OCI-LY7 (cell line): ENCODE results near the gene SEMA5A. TPM values are rescaled to one million over a fixed set of nuclear protein-coding genes. Genes with fewer than 3 reads are reported as not detected.

ENCODE experiments used
- BruUV-seq: library from RNA; stranded (reverse); fragments of 400-500 nt; replicated peaks from 2 replicates; lab custom pipeline; 2021; lab: Mats Ljungman, UMichigan
- CTCF ChIA-PET: fragments of 300-600 bp; sonication (Branson Sonifier 250); formaldehyde crosslinking; loops from one replicate; lab custom pipeline; 2022; ENCODE audit warnings: antibody characterized with exemption; ENCODE audit not compliant: unreplicated experiment; lab: Charles Lee
- POLR2A ChIA-PET: fragments of 300-600 bp; sonication (Branson Sonifier 250); formaldehyde crosslinking; loops from one replicate; lab custom pipeline; 2022; ENCODE audit warnings: antibody characterized with exemption; lab: Charles Lee
- DNase-seq: peaks from one replicate; pipeline ENCODE4 v3.0.0-alpha.2; 2015; ENCODE audit warnings: low spot score
- H2AFZ ChIP-seq: fragments of 200-600 bp; sonication (generic), shearing (Covaris generic); 2 replicates; pipeline ENCODE4 v1.6.1; 2014; ENCODE audit warnings: mild to moderate bottlenecking, antibody characterized with exemption, low read length, moderate library complexity
- H3K27ac ChIP-seq: fragments of 200-600 bp; sonication (generic); 2 replicates; pipeline ENCODE4 v1.5.1; 2014; ENCODE audit warnings: mixed run types, low read depth, mild to moderate bottlenecking, moderate library complexity, low read length, inconsistent platforms; ENCODE audit not compliant: poor library complexity, severe bottlenecking
- H3K36me3 ChIP-seq: fragments of 200-600 bp; sonication (generic); 2 replicates; pipeline ENCODE4 v1.6.1; 2014; ENCODE audit warnings: mild to moderate bottlenecking, antibody characterized with exemption, low read length, moderate library complexity, mixed read lengths; ENCODE audit not compliant: insufficient read depth
- H3K4me1 ChIP-seq: fragments of 200-600 bp; sonication (generic); 2 replicates; pipeline ENCODE4 v1.5.1; 2014; ENCODE audit warnings: mild to moderate bottlenecking, low read length; ENCODE audit not compliant: insufficient read depth, poor library complexity, severe bottlenecking
- H3K4me2 ChIP-seq: fragments of 200-600 bp; sonication (generic); 2 replicates; pipeline ENCODE4 v1.6.1; 2014; ENCODE audit warnings: mild to moderate bottlenecking, low read length
- H3K4me3 ChIP-seq: fragments of 200-600 bp; sonication (generic); 2 replicates; pipeline ENCODE4 v1.5.1; 2014; ENCODE audit warnings: mild to moderate bottlenecking, low read depth, low read length; ENCODE audit not compliant: poor library complexity, severe bottlenecking
- H3K79me2 ChIP-seq: fragments of 200-600 bp; sonication (generic); 2 replicates; pipeline ENCODE4 v1.6.1; 2016; ENCODE audit warnings: low read depth, mild to moderate bottlenecking, low read length, moderate library complexity, mixed read lengths; ENCODE audit not compliant: insufficient read depth
- H3K9me2 ChIP-seq: fragments of 200-600 bp; sonication (generic); 2 replicates; pipeline ENCODE4 v1.6.1; 2016; ENCODE audit warnings: mild to moderate bottlenecking, low read length, mixed read lengths; ENCODE audit not compliant: insufficient read depth
- H3K9me3 ChIP-seq: fragments of 200-600 bp; sonication (generic); 2 replicates; pipeline ENCODE4 v1.6.1; 2014; ENCODE audit warnings: mild to moderate bottlenecking, mixed run types, low read length, mixed read lengths
- H4K20me1 ChIP-seq: fragments of 200-600 bp; sonication (generic); 2 replicates; pipeline ENCODE4 v1.6.1; 2014; ENCODE audit warnings: mild to moderate bottlenecking, antibody characterized with exemption, low read length, moderate library complexity, mixed read lengths; ENCODE audit not compliant: insufficient read depth
- EZH2phosphoT487 ChIP-seq: fragments of 200-600 bp; sonication (generic); IDR thresholded peaks from 2 replicates; pipeline ENCODE4 v1.6.1; 2018; ENCODE audit warnings: low read depth, borderline replicate concordance, mild to moderate bottlenecking, mixed run types, antibody characterized with exemption, low read length, moderate library complexity, mixed read lengths
- intact Hi-C: fragments of 100-400 bp; cut with micrococcal nuclease; formaldehyde crosslinking; loops from one replicate; pipeline ENCODE4 v1.10.0; 2022; ENCODE audit not compliant: unreplicated experiment
- total RNA-seq, 2 experiments: library from RNA; depleted of rRNA in 1 of 2; stranded (reverse); fragments of >200 nt in 1 of 2; shearing (Covaris generic) in 1 of 2; gene quantifications; 2 replicates each; pipeline ENCODE4 v1.2.3, GENCODE V29; 2014 to 2022
- TF ChIP-seq, protein P1 (sequence below): fragments of 200-600 bp; sonication (generic); conservative IDR thresholded peaks from 2 replicates; pipeline ENCODE4 v1.5.1; 2014; ENCODE audit warnings: mild to moderate bottlenecking, antibody characterized with exemption, low read length, moderate library complexity, mixed read lengths

The SEMA5A gene
- total RNA-seq, 2 experiments from 2014 or later = not detected

DNA sequence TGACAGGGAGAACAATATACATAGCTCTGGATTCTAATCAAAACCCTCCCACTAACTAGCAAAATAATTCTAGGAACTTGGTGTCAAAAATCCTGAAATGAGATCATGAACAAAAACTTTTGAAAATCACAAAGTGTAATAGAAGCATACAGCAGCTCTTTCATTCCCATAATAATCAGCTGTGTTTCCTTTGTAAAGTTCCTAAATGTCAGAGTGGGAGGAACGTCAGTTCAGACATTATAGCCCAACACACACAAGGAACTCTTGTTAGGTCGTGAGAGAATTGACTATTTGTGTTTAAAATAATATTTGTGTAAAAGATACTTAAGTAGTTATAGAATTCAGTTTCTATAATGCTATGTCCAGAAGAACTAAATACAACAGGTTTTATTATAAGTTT lies 312.8 kb downstream of the SEMA5A start:
- no peak overlapping the region for H3K4me2 ChIP-seq
- DNase-seq = no peak
- no peak overlapping the region for H3K4me3 ChIP-seq
- H3K79me2 ChIP-seq = no peaks in the 10 kb centered on the region
- POLR2A ChIA-PET = interaction anchor here (0.7 to 1.0 kb wide), 3 partner anchors 9 to 1281 kb away, joined by 3 to 4 read pairs (median 3); no protein-coding TSS in a partner anchor
- BruUV-seq = no TSS peak
- TF ChIP-seq, protein P1, sequence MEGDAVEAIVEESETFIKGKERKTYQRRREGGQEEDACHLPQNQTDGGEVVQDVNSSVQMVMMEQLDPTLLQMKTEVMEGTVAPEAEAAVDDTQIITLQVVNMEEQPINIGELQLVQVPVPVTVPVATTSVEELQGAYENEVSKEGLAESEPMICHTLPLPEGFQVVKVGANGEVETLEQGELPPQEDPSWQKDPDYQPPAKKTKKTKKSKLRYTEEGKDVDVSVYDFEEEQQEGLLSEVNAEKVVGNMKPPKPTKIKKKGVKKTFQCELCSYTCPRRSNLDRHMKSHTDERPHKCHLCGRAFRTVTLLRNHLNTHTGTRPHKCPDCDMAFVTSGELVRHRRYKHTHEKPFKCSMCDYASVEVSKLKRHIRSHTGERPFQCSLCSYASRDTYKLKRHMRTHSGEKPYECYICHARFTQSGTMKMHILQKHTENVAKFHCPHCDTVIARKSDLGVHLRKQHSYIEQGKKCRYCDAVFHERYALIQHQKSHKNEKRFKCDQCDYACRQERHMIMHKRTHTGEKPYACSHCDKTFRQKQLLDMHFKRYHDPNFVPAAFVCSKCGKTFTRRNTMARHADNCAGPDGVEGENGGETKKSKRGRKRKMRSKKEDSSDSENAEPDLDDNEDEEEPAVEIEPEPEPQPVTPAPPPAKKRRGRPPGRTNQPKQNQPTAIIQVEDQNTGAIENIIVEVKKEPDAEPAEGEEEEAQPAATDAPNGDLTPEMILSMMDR = no peak
- TF ChIP-seq EZH2phosphoT487 = no peak
- H3K9me3 ChIP-seq = no peaks in the 10 kb centered on the region
- intact Hi-C loops = no loop called here
- no peak overlapping the region for H3K27ac ChIP-seq
- H3K4me1 ChIP-seq = no peaks in the 10 kb centered on the region
- H2AFZ ChIP-seq = no peak overlapping the region
- no peaks in the 10 kb centered on the region for H4K20me1 ChIP-seq
- no peaks in the 10 kb centered on the region for H3K9me2 ChIP-seq
- CTCF ChIA-PET = no interaction called here
- H3K36me3 ChIP-seq = no peaks in the 10 kb centered on the region

DNA sequence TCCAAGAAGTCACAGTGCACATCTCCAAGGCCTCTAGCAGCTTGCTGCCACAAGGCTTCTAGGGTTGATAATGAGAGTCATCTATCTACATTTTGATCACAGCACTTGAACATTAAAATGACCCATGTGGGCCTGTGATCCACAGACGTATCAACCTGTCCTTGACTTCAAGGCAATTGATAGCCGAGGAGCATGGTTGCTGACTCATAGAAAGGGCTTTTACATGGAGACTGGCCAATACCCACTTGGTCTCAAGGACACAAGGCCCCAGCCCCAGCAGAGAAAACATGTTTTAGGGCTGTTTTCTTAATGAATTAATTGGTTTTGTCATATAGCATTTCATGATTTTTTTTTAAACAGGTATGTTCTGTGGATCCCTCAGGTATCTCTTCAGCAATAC lies 314.0 kb downstream of the SEMA5A start:
- no peak overlapping the region for H3K27ac ChIP-seq
- no peaks in the 10 kb centered on the region for H3K4me1 ChIP-seq
- no peak for DNase-seq
- H3K36me3 ChIP-seq = no peaks in the 10 kb centered on the region
- no peak overlapping the region for H2AFZ ChIP-seq
- no peaks in the 10 kb centered on the region for H4K20me1 ChIP-seq
- intact Hi-C loops = no loop called here
- no TSS peak for BruUV-seq
- ChIA-PET CTCF (no interaction called here), POLR2A (no interaction called here)
- H3K9me3 ChIP-seq = no peaks in the 10 kb centered on the region
- no peaks in the 10 kb centered on the region for H3K9me2 ChIP-seq
- TF ChIP-seq, protein P1 = no peak
- TF ChIP-seq EZH2phosphoT487 = no peak
- H3K4me2 ChIP-seq = no peak overlapping the region
- no peak overlapping the region for H3K4me3 ChIP-seq
- no peaks in the 10 kb centered on the region for H3K79me2 ChIP-seq

DNA sequence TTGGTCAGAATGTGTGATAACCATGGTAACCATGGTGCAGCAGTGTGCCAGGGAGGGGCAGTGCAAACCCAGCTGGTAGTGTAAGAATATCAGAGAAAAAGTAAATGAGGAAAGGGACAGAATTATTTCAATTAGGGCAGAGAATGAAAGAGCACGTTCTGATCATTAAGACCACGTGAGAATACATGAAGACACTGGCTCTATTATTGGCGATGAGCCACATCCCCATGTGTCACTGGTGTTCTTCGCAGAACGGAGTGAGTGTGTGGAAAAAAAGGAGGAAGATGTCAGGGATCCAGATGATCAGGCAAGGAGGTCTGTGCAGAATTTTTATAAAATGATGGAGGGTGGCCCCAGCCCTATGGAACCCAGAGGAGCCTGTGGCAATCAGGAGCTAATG lies 315.5 kb downstream of the SEMA5A start:
- Histone ChIP-seq H2AFZ (no peak overlapping the region), H4K20me1 (no peaks in the 10 kb centered on the region), H3K4me1 (no peaks in the 10 kb centered on the region), H3K36me3 (no peaks in the 10 kb centered on the region), H3K4me3 (no peak overlapping the region), H3K9me3 (no peaks in the 10 kb centered on the region), H3K79me2 (no peaks in the 10 kb centered on the region), H3K9me2 (no peaks in the 10 kb centered on the region), H3K27ac (no peak overlapping the region), H3K4me2 (no peak overlapping the region)
- no peak for DNase-seq
- ChIA-PET CTCF (no interaction called here), POLR2A (no interaction called here)
- TF ChIP-seq EZH2phosphoT487 = no peak
- TF ChIP-seq, protein P1 = no peak
- intact Hi-C loops = no loop called here
- BruUV-seq = no TSS peak
